PC-3 (cell line): ENCODE data around the gene TTLL9. TPM values are rescaled to one million over a fixed set of nuclear protein-coding genes. Genes with fewer than 3 reads are reported as not detected.

ENCODE experiments used
- ATAC-seq: fragments of 200-7000 bp; cut with Tn5 transposase; 2 replicates; pipeline ENCODE4 v1.9.1; 2020; ENCODE audit warnings: mild to moderate bottlenecking, moderate library complexity
- BruUV-seq: library from RNA; stranded (reverse); fragments of 400-500 nt; replicated peaks from 2 replicates; lab custom pipeline; 2021; lab: Mats Ljungman, UMichigan
- CTCF ChIA-PET: fragments of 300-600 bp; sonication (Branson Sonifier 250); formaldehyde crosslinking; loops from one replicate; lab custom pipeline; 2022; ENCODE audit warnings: antibody characterized with exemption; lab: Charles Lee
- POLR2A ChIA-PET: fragments of 300-600 bp; sonication (Branson Sonifier 250); formaldehyde crosslinking; loops from one replicate; lab custom pipeline; 2022; ENCODE audit warnings: antibody characterized with exemption; ENCODE audit not compliant: unreplicated experiment; lab: Charles Lee
- DNase-seq: peaks from one replicate; pipeline ENCODE4 v3.0.0-alpha.2; 2015
- H2AFZ ChIP-seq: fragments of 300-600 bp; sonication (generic); 2 replicates; pipeline ENCODE4 v1.6.0; 2016; ENCODE audit warnings: antibody characterized with exemption, low read length
- H3F3A ChIP-seq: fragments of 300-600 bp; sonication (generic); one replicate; pipeline ENCODE4 v1.6.0; 2017; ENCODE audit warnings: antibody characterized with exemption, low read length, control low read depth, mild to moderate bottlenecking; ENCODE audit not compliant: unreplicated experiment
- H3K27ac ChIP-seq: fragments of 300-600 bp; sonication (generic); 2 replicates; pipeline ENCODE4 v1.5.1; 2016; ENCODE audit warnings: mild to moderate bottlenecking, low read length
- H3K27me3 ChIP-seq: fragments of 300-600 bp; sonication (generic); 2 replicates; pipeline ENCODE4 v1.6.1; 2016; ENCODE audit warnings: low read length, mixed read lengths
- H3K36me3 ChIP-seq: fragments of 300-600 bp; sonication (generic); 2 replicates; pipeline ENCODE4 v1.6.1; 2016; ENCODE audit warnings: low read depth, mixed run types, low read length, mixed read lengths
- H3K4me1 ChIP-seq: fragments of 300-600 bp; sonication (generic); 2 replicates; pipeline ENCODE4 v1.5.1; 2016; ENCODE audit warnings: low read length; ENCODE audit not compliant: insufficient read depth
- H3K4me2 ChIP-seq: fragments of 300-600 bp; sonication (generic); 2 replicates; pipeline ENCODE4 v1.6.0; 2016; ENCODE audit warnings: low read length
- H3K4me3 ChIP-seq: fragments of 300-600 bp; sonication (generic); 2 replicates; pipeline ENCODE4 v1.5.1; 2016; ENCODE audit warnings: mild to moderate bottlenecking, low read length, mixed read lengths
- H3K79me2 ChIP-seq: fragments of 300-600 bp; sonication (generic); 2 replicates; pipeline ENCODE4 v1.6.1; 2017; ENCODE audit warnings: low read length, mixed read lengths
- H3K9ac ChIP-seq: fragments of 300-600 bp; sonication (generic); 2 replicates; pipeline ENCODE4 v1.6.0; 2016; ENCODE audit warnings: mild to moderate bottlenecking, low read length
- H3K9me2 ChIP-seq: fragments of 300-600 bp; sonication (generic); replicated peaks from 2 replicates; pipeline ENCODE4 v1.6.1; 2016; ENCODE audit warnings: mixed run types, low read length, mixed read lengths
- H3K9me3 ChIP-seq: fragments of 300-600 bp; sonication (generic); 2 replicates; pipeline ENCODE4 v1.6.1; 2016; ENCODE audit warnings: low read length, mixed read lengths
- H4K20me1 ChIP-seq: fragments of 300-600 bp; sonication (generic); 2 replicates; pipeline ENCODE4 v1.6.1; 2016; ENCODE audit warnings: low read length, mixed read lengths
- EZH2 ChIP-seq: fragments of 300-600 bp; sonication (generic); IDR thresholded peaks from one replicate; pipeline ENCODE4 v1.6.1; 2017; ENCODE audit warnings: antibody characterized with exemption, mild to moderate bottlenecking, low read length; ENCODE audit not compliant: unreplicated experiment
- EZH2phosphoT487 ChIP-seq: fragments of 300-600 bp; sonication (generic); IDR thresholded peaks from 2 replicates; pipeline ENCODE4 v1.6.1; 2018; ENCODE audit warnings: mild to moderate bottlenecking, antibody characterized with exemption, low read length, borderline replicate concordance
- intact Hi-C: fragments of 100-400 bp; cut with micrococcal nuclease; formaldehyde crosslinking; loops from 2 replicates; pipeline ENCODE4 v1.9.0; 2023
- total RNA-seq: library from RNA; depleted of rRNA; stranded (reverse); fragments of >200 nt; gene quantifications from 2 replicates; pipeline ENCODE4 v1.2.3, GENCODE V29; 2014
- TF ChIP-seq, protein P1 (sequence below): fragments of 300-600 bp; sonication (generic); conservative IDR thresholded peaks from 2 replicates; pipeline ENCODE4 v1.5.1; 2017; ENCODE audit warnings: antibody characterized with exemption, low read depth, mild to moderate bottlenecking, low read length

The TTLL9 gene
- total RNA-seq, 1 experiment from 2014 or later: not detected

DNA sequence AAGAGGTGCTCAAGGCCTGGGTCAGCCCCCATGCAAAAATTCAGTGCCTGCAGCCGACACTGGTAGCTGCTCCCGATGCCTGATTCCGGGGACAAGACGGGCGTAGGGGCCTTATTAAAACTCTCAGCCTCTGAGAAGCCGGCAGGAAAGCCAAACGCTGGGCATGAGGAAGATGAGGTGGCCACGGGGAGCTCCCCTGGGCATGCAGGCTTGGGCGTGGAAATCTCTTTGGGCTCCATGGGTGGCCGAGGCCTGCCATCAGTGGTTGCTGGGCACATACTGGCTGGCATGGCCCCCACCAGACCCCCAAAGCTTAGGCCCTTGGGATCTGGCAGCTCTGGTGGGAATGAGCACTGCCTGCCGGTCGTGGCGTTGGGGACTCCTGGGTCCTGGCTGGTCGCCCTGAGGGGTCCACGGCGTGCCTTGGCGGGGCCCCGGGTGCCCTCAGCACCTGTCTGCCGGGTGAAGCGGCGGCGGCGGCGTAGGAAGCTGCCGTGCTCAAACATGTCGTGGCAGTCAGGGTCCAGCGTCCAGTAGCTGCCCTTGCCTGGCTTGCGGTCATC, 25.6 kb upstream of the TTLL9 start:
- Histone ChIP-seq H3K36me3 (no peaks in the 10 kb centered on the region), H3F3A (no peaks in the 10 kb centered on the region), H3K4me1 (peaks cover 19% of the 10 kb centered on the region), H3K9me3 (no peaks in the 10 kb centered on the region), H3K9ac (no peak overlapping the region), H2AFZ (no peak overlapping the region), H3K4me3 (no peak overlapping the region), H3K4me2 (no peak overlapping the region), H4K20me1 (no peaks in the 10 kb centered on the region), H3K27ac (no peak overlapping the region), H3K9me2 (no peaks in the 10 kb centered on the region), H3K27me3 (peaks cover 8% of the 10 kb centered on the region), H3K79me2 (no peaks in the 10 kb centered on the region)
- intact Hi-C loops: no loop called here
- POLR2A ChIA-PET: no interaction called here
- CTCF ChIA-PET: interaction anchor here (1.1 kb wide), 1 partner anchor 22 kb away, joined by 6 read pairs; no protein-coding TSS in a partner anchor
- DNase-seq (no peak), ATAC-seq (no peak)
- TF ChIP-seq EZH2phosphoT487: no peak
- TF ChIP-seq, protein P1, sequence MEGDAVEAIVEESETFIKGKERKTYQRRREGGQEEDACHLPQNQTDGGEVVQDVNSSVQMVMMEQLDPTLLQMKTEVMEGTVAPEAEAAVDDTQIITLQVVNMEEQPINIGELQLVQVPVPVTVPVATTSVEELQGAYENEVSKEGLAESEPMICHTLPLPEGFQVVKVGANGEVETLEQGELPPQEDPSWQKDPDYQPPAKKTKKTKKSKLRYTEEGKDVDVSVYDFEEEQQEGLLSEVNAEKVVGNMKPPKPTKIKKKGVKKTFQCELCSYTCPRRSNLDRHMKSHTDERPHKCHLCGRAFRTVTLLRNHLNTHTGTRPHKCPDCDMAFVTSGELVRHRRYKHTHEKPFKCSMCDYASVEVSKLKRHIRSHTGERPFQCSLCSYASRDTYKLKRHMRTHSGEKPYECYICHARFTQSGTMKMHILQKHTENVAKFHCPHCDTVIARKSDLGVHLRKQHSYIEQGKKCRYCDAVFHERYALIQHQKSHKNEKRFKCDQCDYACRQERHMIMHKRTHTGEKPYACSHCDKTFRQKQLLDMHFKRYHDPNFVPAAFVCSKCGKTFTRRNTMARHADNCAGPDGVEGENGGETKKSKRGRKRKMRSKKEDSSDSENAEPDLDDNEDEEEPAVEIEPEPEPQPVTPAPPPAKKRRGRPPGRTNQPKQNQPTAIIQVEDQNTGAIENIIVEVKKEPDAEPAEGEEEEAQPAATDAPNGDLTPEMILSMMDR: no peak
- no peak for TF ChIP-seq EZH2
- BruUV-seq: no TSS peak

DNA sequence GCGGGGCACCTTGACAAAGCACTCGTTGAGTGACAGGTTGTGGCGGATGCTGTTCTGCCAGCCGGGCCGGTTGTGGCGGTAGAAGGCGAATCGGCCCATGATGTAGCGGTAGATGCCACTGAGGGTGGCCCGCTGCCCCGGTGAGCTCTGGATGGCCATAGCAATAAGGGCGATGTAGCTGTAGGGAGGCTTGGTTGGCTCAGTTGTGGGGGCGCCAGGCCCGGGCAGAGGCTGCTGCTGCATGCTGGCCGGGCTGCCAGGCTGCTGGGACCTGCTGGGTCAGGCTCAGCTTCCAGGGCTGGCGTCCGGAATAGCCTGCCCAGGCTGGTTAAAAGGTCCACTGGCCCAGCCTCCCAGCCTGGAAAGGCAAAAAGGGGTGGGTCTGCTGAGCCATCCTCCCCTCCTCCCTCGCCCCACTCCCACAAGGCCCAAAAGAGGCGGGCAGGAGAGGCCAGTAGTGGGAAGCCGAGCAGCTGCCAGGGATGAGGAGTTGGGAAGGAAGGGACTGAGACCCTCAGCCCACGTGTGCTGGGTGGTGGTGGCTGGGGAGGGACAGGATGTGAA, 25.1 kb upstream of the TTLL9 start, which contains the start of gene FOXS1:
Gene FOXS1, minus strand, starts transcription at position 305 of the 564 bp plus-strand sequence. Its CDS starts 62 bp downstream, at position 243.
- Histone ChIP-seq H4K20me1 (no peaks in the 10 kb centered on the region), H3K27ac (no peak within 1 kb of the TSS), H3K36me3 (no peaks in the 10 kb centered on the region), H3K9ac (no peak within 1 kb of the TSS), H3K4me1 (peaks cover 19% of the 10 kb centered on the region), H3K4me2 (no peak within 1 kb of the TSS), H3K4me3 (no peak within 1 kb of the TSS), H2AFZ (no peak within 1 kb of the TSS), H3K27me3 (peaks cover 11% of the 10 kb centered on the region), H3K79me2 (no peaks in the 10 kb centered on the region), H3F3A (no peaks in the 10 kb centered on the region), H3K9me2 (no peaks in the 10 kb centered on the region), H3K9me3 (no peaks in the 10 kb centered on the region)
- POLR2A ChIA-PET: no interaction called here
- intact Hi-C loops: no loop called here
- CTCF ChIA-PET: interaction anchor here (1.1 kb wide), 1 partner anchor 22 kb away, joined by 6 read pairs; no protein-coding TSS in a partner anchor
- no TSS peak for BruUV-seq
- ATAC-seq (no peak), DNase-seq (no peak)
- TF ChIP-seq EZH2: no peak
- TF ChIP-seq, protein P1: no peak

DNA sequence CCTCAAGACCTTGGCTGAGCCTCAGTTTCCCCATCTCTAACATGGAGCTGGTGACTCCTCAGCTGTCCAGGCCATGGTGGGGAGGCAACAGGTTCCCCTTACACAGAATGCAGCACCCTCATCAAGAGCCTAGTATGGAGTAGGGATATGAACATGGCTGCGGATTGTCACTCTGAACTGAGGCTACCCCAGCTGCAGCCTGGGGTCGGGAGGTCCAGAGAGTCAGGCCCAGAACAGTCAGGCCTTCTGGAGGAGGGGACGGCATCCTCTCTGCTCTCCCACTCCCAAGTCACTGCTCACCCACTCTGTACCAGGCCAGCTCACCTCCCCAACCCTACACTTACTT, 23.7 kb upstream of the TTLL9 start:
- no peaks in the 10 kb centered on the region for H3K79me2 ChIP-seq
- peaks cover 17% of the 10 kb centered on the region for H3K4me1 ChIP-seq
- no peak overlapping the region for H3K4me3 ChIP-seq
- intact Hi-C loops: loop anchor here (1.0 kb wide), 1 partner anchor 23 kb away; no protein-coding TSS in a partner anchor
- H3K36me3 ChIP-seq: no peaks in the 10 kb centered on the region
- ATAC-seq: no peak
- H3K27ac ChIP-seq: no peak overlapping the region
- no peak overlapping the region for H2AFZ ChIP-seq
- no peaks in the 10 kb centered on the region for H3F3A ChIP-seq
- ChIA-PET POLR2A (no interaction called here), CTCF (interaction anchor here (1.1 to 1.5 kb wide), 3 partner anchors 23 to 105 kb away, joined by 3 to 4 read pairs (median 4); partner anchors contain the start of gene PDRG1)
- no peaks in the 10 kb centered on the region for H4K20me1 ChIP-seq
- no peak overlapping the region for H3K9ac ChIP-seq
- peaks cover 11% of the 10 kb centered on the region for H3K27me3 ChIP-seq
- H3K9me2 ChIP-seq: no peaks in the 10 kb centered on the region
- BruUV-seq: no TSS peak
- no peak for TF ChIP-seq EZH2phosphoT487
- TF ChIP-seq, protein P1: 0 out of 2 replicates have a peak, but pooled peaks have one; percentile 6
- TF ChIP-seq EZH2: no peak
- no peak overlapping the region for H3K4me2 ChIP-seq
- DNase-seq: no peak
- H3K9me3 ChIP-seq: no peaks in the 10 kb centered on the region
